Esophagus muscularis mucosa (tissue), 3 donors: ENCODE results near the gene SLC25A10.

Experiments used
- POLR2A ChIP-seq: fragments of 450-650 bp; IDR thresholded peaks from one replicate; pipeline ENCODE4 v1.6.1; 2017; ENCODE audit warnings: antibody characterized with exemption, moderate library complexity, mild to moderate bottlenecking, low read depth
- POLR2AphosphoS5 ChIP-seq, 2 donors: sonication (generic); formaldehyde crosslinking; IDR thresholded peaks; one replicate each; pipeline ENCODE4 v1.6.1; 2017; ENCODE audit warnings: antibody characterized with exemption in 2 of 2
- TF ChIP-seq, protein P1 (sequence below), 3 experiments: fragments of 200-600 bp in 2 of 3; fragments of 450-650 bp in 1 of 3; sonication (generic) in 2 of 3; IDR thresholded peaks; one replicate each; pipeline ENCODE4 v1.5.1; 2017 to 2019; ENCODE audit warnings: antibody characterized with exemption in 3 of 3, mild to moderate bottlenecking in 2 of 3, moderate library complexity in 1 of 3

GRCh38 chr17:81673561-81674258 lies 38.4 kb upstream of the SLC25A10 start:
- TF ChIP-seq, protein P1, sequence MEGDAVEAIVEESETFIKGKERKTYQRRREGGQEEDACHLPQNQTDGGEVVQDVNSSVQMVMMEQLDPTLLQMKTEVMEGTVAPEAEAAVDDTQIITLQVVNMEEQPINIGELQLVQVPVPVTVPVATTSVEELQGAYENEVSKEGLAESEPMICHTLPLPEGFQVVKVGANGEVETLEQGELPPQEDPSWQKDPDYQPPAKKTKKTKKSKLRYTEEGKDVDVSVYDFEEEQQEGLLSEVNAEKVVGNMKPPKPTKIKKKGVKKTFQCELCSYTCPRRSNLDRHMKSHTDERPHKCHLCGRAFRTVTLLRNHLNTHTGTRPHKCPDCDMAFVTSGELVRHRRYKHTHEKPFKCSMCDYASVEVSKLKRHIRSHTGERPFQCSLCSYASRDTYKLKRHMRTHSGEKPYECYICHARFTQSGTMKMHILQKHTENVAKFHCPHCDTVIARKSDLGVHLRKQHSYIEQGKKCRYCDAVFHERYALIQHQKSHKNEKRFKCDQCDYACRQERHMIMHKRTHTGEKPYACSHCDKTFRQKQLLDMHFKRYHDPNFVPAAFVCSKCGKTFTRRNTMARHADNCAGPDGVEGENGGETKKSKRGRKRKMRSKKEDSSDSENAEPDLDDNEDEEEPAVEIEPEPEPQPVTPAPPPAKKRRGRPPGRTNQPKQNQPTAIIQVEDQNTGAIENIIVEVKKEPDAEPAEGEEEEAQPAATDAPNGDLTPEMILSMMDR (IDR thresholded peaks at IDR 0.05), result no peak
- TF ChIP-seq POLR2AphosphoS5 (IDR thresholded peaks at IDR 0.05) (no peak), POLR2A (no peak)
